Panc1 (cell line): Measurements from ENCODE around the gene MICALL2. TPM values are rescaled to one million over a fixed set of nuclear protein-coding genes. Genes with fewer than 3 reads are reported as not detected.

Experiments used
- ATAC-seq: fragments of 200-7000 bp; cut with Tn5 transposase; 2 replicates; pipeline ENCODE4 v1.9.1; 2020; ENCODE audit warnings: mild to moderate bottlenecking, moderate library complexity
- BruUV-seq: library from RNA; stranded (reverse); fragments of 400-500 nt; replicated peaks from 2 replicates; lab custom pipeline; 2021; lab: Mats Ljungman, UMichigan
- CTCF ChIA-PET: fragments of 300-600 bp; sonication (Branson Sonifier 250); formaldehyde crosslinking; loops from one replicate; lab custom pipeline; 2022; ENCODE audit warnings: antibody characterized with exemption; lab: Charles Lee
- POLR2A ChIA-PET: fragments of 300-600 bp; sonication (Branson Sonifier 250); formaldehyde crosslinking; loops from one replicate; lab custom pipeline; 2022; ENCODE audit warnings: antibody characterized with exemption; lab: Charles Lee
- DNase-seq: peaks from one replicate; pipeline ENCODE4 v3.0.0-alpha.2; 2010; ENCODE audit warnings: low read depth, low spot score
- H3K27ac ChIP-seq: 2 replicates; pipeline ENCODE4 v1.5.1; 2011; ENCODE audit warnings: mild to moderate bottlenecking, low read length, inconsistent platforms
- H3K27me3 ChIP-seq: fragments of 200-500 bp; sonication (Bioruptor generic); 2 replicates; pipeline ENCODE4 v1.6.0; 2014; ENCODE audit warnings: low read length, inconsistent platforms; ENCODE audit not compliant: control insufficient read depth, insufficient read depth
- H3K36me3 ChIP-seq: fragments of 200-500 bp; sonication (Bioruptor generic); 2 replicates; pipeline ENCODE4 v1.5.1; 2014; ENCODE audit warnings: inconsistent platforms, mild to moderate bottlenecking, low read length, moderate library complexity; ENCODE audit not compliant: control insufficient read depth, insufficient read depth
- H3K4me1 ChIP-seq: 2 replicates; pipeline ENCODE4 v1.5.1; 2011; ENCODE audit warnings: inconsistent platforms, mild to moderate bottlenecking, low read length, moderate library complexity; ENCODE audit not compliant: control insufficient read depth, insufficient read depth
- H3K4me3 ChIP-seq, 2 experiments: 2 replicates each; pipeline ENCODE4 v1.5.1; 2011 to 2012; ENCODE audit warnings: low read depth in 2 of 2, low read length in 2 of 2, mild to moderate bottlenecking in 2 of 2, inconsistent platforms in 1 of 2, moderate library complexity in 1 of 2
- H3K9me3 ChIP-seq: fragments of 200-500 bp; sonication (Bioruptor generic); 2 replicates; pipeline ENCODE4 v1.5.1; 2014; ENCODE audit warnings: low read depth, mild to moderate bottlenecking, inconsistent platforms, low read length, moderate library complexity; ENCODE audit not compliant: control insufficient read depth, insufficient read depth
- POLR2AphosphoS5 ChIP-seq: IDR thresholded peaks from 2 replicates; pipeline ENCODE4 v1.6.1; 2012; ENCODE audit warnings: mild to moderate bottlenecking, low read depth, low read length, moderate library complexity
- SIN3A ChIP-seq: IDR thresholded peaks from 2 replicates; pipeline ENCODE4 v1.6.1; 2012; ENCODE audit warnings: low read depth, mild to moderate bottlenecking, low read length, moderate library complexity, borderline replicate concordance; ENCODE audit not compliant: insufficient read depth
- TCF7L2 ChIP-seq: IDR thresholded peaks from 2 replicates; pipeline ENCODE4 v1.6.1; 2011; ENCODE audit warnings: mild to moderate bottlenecking, low read depth, low read length, inconsistent platforms
- in situ Hi-C: cut with HindIII; loops from 2 replicates; pipeline ENCODE4 v1.10.0; 2016; ENCODE audit warnings: low sequenced_read_pairs, low pct_unique_long_range_greater_than_20kb
- intact Hi-C: fragments of 100-400 bp; cut with micrococcal nuclease; formaldehyde crosslinking; loops from one replicate; pipeline ENCODE4 v1.10.0; 2022; ENCODE audit not compliant: unreplicated experiment
- total RNA-seq: library from RNA; stranded (reverse); gene quantifications from one replicate; pipeline ENCODE4 v1.2.1, GENCODE V29; 2021; ENCODE audit not compliant: unreplicated experiment
- TF ChIP-seq, protein P1 (sequence below), 2 experiments: IDR thresholded peaks; 2 replicates each; pipeline ENCODE4 v1.6.1; 2011 to 2012; ENCODE audit warnings: low read depth in 2 of 2, control low read depth in 1 of 2, low read length in 1 of 2, mild to moderate bottlenecking in 1 of 2, moderate library complexity in 1 of 2; ENCODE audit not compliant: insufficient read depth in 1 of 2
- TF ChIP-seq, protein P2 (sequence below): fragments of 450-650 bp; IDR thresholded peaks from 2 replicates; pipeline ENCODE4 v1.5.1; 2017; ENCODE audit warnings: mild to moderate bottlenecking

The MICALL2 gene
- total RNA-seq, 1 experiment from 2014 or later, result 144 TPM

DNA sequence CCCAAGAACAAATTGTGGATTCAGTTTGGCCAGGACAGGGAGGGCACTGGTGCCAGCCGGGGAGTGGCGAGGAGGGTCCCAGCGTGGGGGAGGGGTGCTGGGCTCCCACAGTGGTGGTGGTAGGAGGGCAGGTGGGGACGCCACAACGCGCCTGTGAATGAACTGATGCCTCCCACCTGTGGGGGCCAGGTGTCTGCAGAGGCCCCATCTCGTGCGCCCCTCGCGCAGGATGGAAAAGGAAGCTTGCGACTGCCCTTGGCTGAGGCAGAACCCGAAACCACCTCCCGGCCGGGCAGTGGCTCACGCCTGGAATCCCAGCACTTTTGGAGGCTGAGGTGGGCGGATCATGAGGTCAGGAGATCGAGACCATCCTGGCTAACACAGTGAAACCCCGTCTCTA, 72.0 kb downstream of the MICALL2 start:
- ChIA-PET CTCF (no interaction called here), POLR2A (no interaction called here)
- TF ChIP-seq SIN3A, result no peak
- TF ChIP-seq, protein P1, sequence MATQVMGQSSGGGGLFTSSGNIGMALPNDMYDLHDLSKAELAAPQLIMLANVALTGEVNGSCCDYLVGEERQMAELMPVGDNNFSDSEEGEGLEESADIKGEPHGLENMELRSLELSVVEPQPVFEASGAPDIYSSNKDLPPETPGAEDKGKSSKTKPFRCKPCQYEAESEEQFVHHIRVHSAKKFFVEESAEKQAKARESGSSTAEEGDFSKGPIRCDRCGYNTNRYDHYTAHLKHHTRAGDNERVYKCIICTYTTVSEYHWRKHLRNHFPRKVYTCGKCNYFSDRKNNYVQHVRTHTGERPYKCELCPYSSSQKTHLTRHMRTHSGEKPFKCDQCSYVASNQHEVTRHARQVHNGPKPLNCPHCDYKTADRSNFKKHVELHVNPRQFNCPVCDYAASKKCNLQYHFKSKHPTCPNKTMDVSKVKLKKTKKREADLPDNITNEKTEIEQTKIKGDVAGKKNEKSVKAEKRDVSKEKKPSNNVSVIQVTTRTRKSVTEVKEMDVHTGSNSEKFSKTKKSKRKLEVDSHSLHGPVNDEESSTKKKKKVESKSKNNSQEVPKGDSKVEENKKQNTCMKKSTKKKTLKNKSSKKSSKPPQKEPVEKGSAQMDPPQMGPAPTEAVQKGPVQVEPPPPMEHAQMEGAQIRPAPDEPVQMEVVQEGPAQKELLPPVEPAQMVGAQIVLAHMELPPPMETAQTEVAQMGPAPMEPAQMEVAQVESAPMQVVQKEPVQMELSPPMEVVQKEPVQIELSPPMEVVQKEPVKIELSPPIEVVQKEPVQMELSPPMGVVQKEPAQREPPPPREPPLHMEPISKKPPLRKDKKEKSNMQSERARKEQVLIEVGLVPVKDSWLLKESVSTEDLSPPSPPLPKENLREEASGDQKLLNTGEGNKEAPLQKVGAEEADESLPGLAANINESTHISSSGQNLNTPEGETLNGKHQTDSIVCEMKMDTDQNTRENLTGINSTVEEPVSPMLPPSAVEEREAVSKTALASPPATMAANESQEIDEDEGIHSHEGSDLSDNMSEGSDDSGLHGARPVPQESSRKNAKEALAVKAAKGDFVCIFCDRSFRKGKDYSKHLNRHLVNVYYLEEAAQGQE (IDR thresholded peaks at IDR 0.05; ENCODE audit: insufficient read depth in 1 of 2, low read depth in 2 of 2, low read length in 1 of 2), result no peak
- TF ChIP-seq POLR2AphosphoS5, result no peak
- TF ChIP-seq TCF7L2, result no peak
- TF ChIP-seq, protein P2, sequence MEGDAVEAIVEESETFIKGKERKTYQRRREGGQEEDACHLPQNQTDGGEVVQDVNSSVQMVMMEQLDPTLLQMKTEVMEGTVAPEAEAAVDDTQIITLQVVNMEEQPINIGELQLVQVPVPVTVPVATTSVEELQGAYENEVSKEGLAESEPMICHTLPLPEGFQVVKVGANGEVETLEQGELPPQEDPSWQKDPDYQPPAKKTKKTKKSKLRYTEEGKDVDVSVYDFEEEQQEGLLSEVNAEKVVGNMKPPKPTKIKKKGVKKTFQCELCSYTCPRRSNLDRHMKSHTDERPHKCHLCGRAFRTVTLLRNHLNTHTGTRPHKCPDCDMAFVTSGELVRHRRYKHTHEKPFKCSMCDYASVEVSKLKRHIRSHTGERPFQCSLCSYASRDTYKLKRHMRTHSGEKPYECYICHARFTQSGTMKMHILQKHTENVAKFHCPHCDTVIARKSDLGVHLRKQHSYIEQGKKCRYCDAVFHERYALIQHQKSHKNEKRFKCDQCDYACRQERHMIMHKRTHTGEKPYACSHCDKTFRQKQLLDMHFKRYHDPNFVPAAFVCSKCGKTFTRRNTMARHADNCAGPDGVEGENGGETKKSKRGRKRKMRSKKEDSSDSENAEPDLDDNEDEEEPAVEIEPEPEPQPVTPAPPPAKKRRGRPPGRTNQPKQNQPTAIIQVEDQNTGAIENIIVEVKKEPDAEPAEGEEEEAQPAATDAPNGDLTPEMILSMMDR, result no peak
- no TSS peak for BruUV-seq
- H3K9me3 ChIP-seq, result peaks cover 4% of the 10 kb centered on the region; the same call in 1 of the 2 replicates
- ATAC-seq, result no peak
- no peaks in the 10 kb centered on the region for H3K36me3 ChIP-seq
- H3K4me1 ChIP-seq, result no peaks in the 10 kb centered on the region
- intact Hi-C loops (no loop called here), in situ Hi-C loops (no loop called here)
- no peak overlapping the region for H3K27ac ChIP-seq
- H3K27me3 ChIP-seq, result 0 out of 2 replicates have a peak, but pooled peaks cover 3% of the 10 kb centered on the region
- no peak for DNase-seq
- H3K4me3 ChIP-seq, result no peak overlapping the region

DNA sequence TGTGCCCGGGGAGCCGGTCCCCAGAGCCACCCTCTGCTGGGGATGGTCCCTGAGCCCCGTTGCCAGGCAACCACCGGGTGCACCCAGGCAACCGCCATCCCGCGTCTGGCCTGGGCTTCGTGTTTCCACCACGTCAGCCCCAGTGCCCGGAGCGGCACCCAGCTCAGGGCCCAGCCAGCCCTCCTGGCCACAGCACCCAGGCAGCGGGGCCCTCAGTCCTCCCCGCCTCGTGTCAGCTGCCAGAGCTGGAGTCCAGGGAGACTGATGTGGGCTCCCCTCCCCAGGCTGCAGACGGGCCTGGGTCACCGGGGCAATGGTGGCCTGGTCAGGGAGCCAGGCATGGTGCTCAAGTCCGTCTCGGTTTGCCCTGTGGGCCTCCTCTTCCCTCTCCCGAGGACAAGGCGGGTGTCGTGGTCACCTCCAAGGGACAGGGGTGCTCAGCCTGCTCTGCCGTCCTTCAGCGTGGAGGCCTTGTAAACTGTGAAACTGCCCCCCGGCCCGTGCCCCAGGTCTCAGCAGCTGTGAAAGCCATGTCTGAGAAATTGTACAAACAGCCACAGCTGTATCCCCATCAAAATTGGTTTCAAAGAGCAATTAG, 72.5 kb downstream of the MICALL2 start:
- Histone ChIP-seq H3K27ac (no peak overlapping the region), H3K36me3 (no peaks in the 10 kb centered on the region), H3K27me3 (0 out of 2 replicates have a peak, but pooled peaks cover 3% of the 10 kb centered on the region), H3K4me3 (no peak overlapping the region), H3K4me1 (no peaks in the 10 kb centered on the region), H3K9me3 (peaks cover 4% of the 10 kb centered on the region; the same call in 1 of the 2 replicates)
- no TSS peak for BruUV-seq
- ChIA-PET POLR2A (no interaction called here), CTCF (no interaction called here)
- DNase-seq, result no peak
- ATAC-seq, result peak; percentile 63
- intact Hi-C loops (no loop called here), in situ Hi-C loops (no loop called here)
- TF ChIP-seq, protein P2, result no peak
- TF ChIP-seq POLR2AphosphoS5 (no peak), SIN3A (no peak), TCF7L2 (no peak)
- TF ChIP-seq, protein P1 (IDR thresholded peaks at IDR 0.05; ENCODE audit: insufficient read depth in 1 of 2, low read depth in 2 of 2, low read length in 1 of 2), result no peak
